Ascending aorta (tissue), 2 donors: ENCODE measurements around the gene ANKRD6. TPM values are rescaled to one million over a fixed set of nuclear protein-coding genes. Genes with fewer than 3 reads are reported as not detected.

Source experiments
- DNase-seq, 2 donors: peaks; one replicate each; pipeline ENCODE4 v3.0.0-alpha.2; 2019; ENCODE audit warnings: low spot score in 2 of 2
- H3K27ac ChIP-seq, 2 donors: fragments of 200-600 bp; sonication (generic); one replicate each; pipeline ENCODE4 v1.5.1; 2016 to 2017; ENCODE audit warnings: mild to moderate bottlenecking in 1 of 2
- H3K27me3 ChIP-seq: fragments of 200-600 bp; sonication (generic); one replicate; pipeline ENCODE4 v1.5.1; 2017
- H3K36me3 ChIP-seq, 2 donors: fragments of 200-600 bp; sonication (generic); one replicate each; pipeline ENCODE4 v1.5.1; 2016
- H3K4me1 ChIP-seq, 2 donors: fragments of 200-600 bp; sonication (generic); one replicate each; pipeline ENCODE4 v1.5.1; 2016 to 2017; ENCODE audit warnings: mild to moderate bottlenecking in 1 of 2
- H3K4me3 ChIP-seq, 2 donors: fragments of 200-600 bp; sonication (generic); one replicate each; pipeline ENCODE4 v1.5.1; 2016 to 2017; ENCODE audit warnings: mild to moderate bottlenecking in 1 of 2
- H3K9me3 ChIP-seq, 2 donors: fragments of 200-600 bp; sonication (generic); one replicate each; pipeline ENCODE4 v1.5.1; 2016
- intact Hi-C: fragments of 100-400 bp; cut with DNase I; formaldehyde crosslinking; loops from one replicate; pipeline ENCODE4 v1.15.1; 2023
- total RNA-seq: library from RNA; depleted of rRNA; stranded (reverse); fragments of >200 nt; gene quantifications from one replicate; pipeline ENCODE4 v1.1.0, GENCODE V29; 2016
- TF ChIP-seq, protein P1 (sequence below), 3 experiments: fragments of 200-600 bp in 2 of 3; fragments of 450-650 bp in 1 of 3; sonication (generic) in 2 of 3; IDR thresholded peaks; one replicate each; pipeline ENCODE4 v1.5.1; 2016 to 2019; ENCODE audit warnings: antibody characterized with exemption in 3 of 3, mild to moderate bottlenecking in 1 of 3, moderate library complexity in 1 of 3

Gene ANKRD6
- total RNA-seq, 1 donor from 2014 or later: 32.2 TPM

- no peak overlapping the region for H3K4me3 ChIP-seq
- TF ChIP-seq, protein P1, sequence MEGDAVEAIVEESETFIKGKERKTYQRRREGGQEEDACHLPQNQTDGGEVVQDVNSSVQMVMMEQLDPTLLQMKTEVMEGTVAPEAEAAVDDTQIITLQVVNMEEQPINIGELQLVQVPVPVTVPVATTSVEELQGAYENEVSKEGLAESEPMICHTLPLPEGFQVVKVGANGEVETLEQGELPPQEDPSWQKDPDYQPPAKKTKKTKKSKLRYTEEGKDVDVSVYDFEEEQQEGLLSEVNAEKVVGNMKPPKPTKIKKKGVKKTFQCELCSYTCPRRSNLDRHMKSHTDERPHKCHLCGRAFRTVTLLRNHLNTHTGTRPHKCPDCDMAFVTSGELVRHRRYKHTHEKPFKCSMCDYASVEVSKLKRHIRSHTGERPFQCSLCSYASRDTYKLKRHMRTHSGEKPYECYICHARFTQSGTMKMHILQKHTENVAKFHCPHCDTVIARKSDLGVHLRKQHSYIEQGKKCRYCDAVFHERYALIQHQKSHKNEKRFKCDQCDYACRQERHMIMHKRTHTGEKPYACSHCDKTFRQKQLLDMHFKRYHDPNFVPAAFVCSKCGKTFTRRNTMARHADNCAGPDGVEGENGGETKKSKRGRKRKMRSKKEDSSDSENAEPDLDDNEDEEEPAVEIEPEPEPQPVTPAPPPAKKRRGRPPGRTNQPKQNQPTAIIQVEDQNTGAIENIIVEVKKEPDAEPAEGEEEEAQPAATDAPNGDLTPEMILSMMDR (IDR thresholded peaks at IDR 0.05): no peak
- intact Hi-C loops: no loop called here
- no peaks in the 10 kb centered on the region for H3K9me3 ChIP-seq
- no peak for DNase-seq
- H3K27ac ChIP-seq: no peak overlapping the region
- no peaks in the 10 kb centered on the region for H3K36me3 ChIP-seq
- no peaks in the 10 kb centered on the region for H3K27me3 ChIP-seq
- H3K4me1 ChIP-seq: peaks cover 0 to 13% of the 10 kb centered on the region in 2 donors
These were observed 120.5 kb downstream of the ANKRD6 start for GRCh38 chr6:89553431-89553830.

- Histone ChIP-seq H3K9me3 (no peaks in the 10 kb centered on the region), H3K4me3 (no peak overlapping the region), H3K27me3 (no peaks in the 10 kb centered on the region), H3K36me3 (no peaks in the 10 kb centered on the region), H3K4me1 (peaks cover 0 to 13% of the 10 kb centered on the region in 2 donors), H3K27ac (no peak overlapping the region)
- no peak for DNase-seq
- TF ChIP-seq, protein P1 (IDR thresholded peaks at IDR 0.05): no peak
- intact Hi-C loops: no loop called here
These were observed 121.2 kb downstream of the ANKRD6 start for GRCh38 chr6:89554106-89554505.

GRCh38 chr6:89555031-89555430 lies 122.1 kb downstream of the ANKRD6 start:
- Histone ChIP-seq H3K4me1 (peaks cover 0 to 13% of the 10 kb centered on the region in 2 donors), H3K9me3 (no peaks in the 10 kb centered on the region), H3K27ac (no peak overlapping the region), H3K4me3 (no peak overlapping the region), H3K27me3 (no peaks in the 10 kb centered on the region), H3K36me3 (no peaks in the 10 kb centered on the region)
- intact Hi-C loops: no loop called here
- DNase-seq: no peak
- TF ChIP-seq, protein P1 (IDR thresholded peaks at IDR 0.05): no peak

GRCh38 chr6:89555806-89556205 lies 122.9 kb downstream of the ANKRD6 start:
- Histone ChIP-seq H3K27ac (no peak overlapping the region), H3K27me3 (no peaks in the 10 kb centered on the region), H3K36me3 (no peaks in the 10 kb centered on the region), H3K9me3 (no peaks in the 10 kb centered on the region), H3K4me1 (peaks cover 0 to 14% of the 10 kb centered on the region in 2 donors), H3K4me3 (no peak overlapping the region)
- no peak for DNase-seq
- TF ChIP-seq, protein P1 (IDR thresholded peaks at IDR 0.05): no peak
- intact Hi-C loops: no loop called here

GRCh38 chr6:89559487-89559886 lies 126.5 kb downstream of the ANKRD6 start:
- DNase-seq: no peak
- Histone ChIP-seq H3K4me1 (peaks cover 12 to 25% of the 10 kb centered on the region in 2 donors), H3K27ac (no peak overlapping the region), H3K27me3 (no peaks in the 10 kb centered on the region), H3K9me3 (no peaks in the 10 kb centered on the region), H3K36me3 (no peaks in the 10 kb centered on the region), H3K4me3 (no peak overlapping the region)
- TF ChIP-seq, protein P1 (IDR thresholded peaks at IDR 0.05): no peak
- intact Hi-C loops: no loop called here
